Measurements from ENCODE around the gene ADGRB3.

Gene ADGRB3

GRCh38 chr6:68990317-68990716 lies 355.2 kb downstream of the ADGRB3 start:
- no peaks in the 10 kb centered on the region for H3K9me2 ChIP-seq (replicated peaks; ENCODE audit: insufficient read depth, low read length)
- TF ChIP-seq EZH2phosphoT487 (IDR thresholded peaks at IDR 0.05; ENCODE audit: low read length) (no peak), EZH2 (optimal IDR thresholded peaks at IDR 0.05; ENCODE audit: low read depth, low read length) (no peak), CTCF (IDR thresholded peaks at IDR 0.05; ENCODE audit: low read length) (no peak)
- no peak overlapping the region for H3K27ac ChIP-seq (ENCODE audit: low read length)
- no peak for DNase-seq
- no peaks in the 10 kb centered on the region for H3K79me2 ChIP-seq (ENCODE audit: low read length)
- no peaks in the 10 kb centered on the region for H3F3A ChIP-seq (ENCODE audit: insufficient read depth, low read length)
- H3K4me3 ChIP-seq (ENCODE audit: low read length): no peak overlapping the region
- no peak overlapping the region for H3K9ac ChIP-seq (ENCODE audit: low read length)
- H4K20me1 ChIP-seq (ENCODE audit: insufficient read depth, low read length): no peaks in the 10 kb centered on the region
- no peaks in the 10 kb centered on the region for H3K36me3 ChIP-seq (replicated peaks; ENCODE audit: insufficient read depth, low read length)
- H3K27me3 ChIP-seq (replicated peaks; ENCODE audit: insufficient read depth, low read length): no peaks in the 10 kb centered on the region
- no peaks in the 10 kb centered on the region for H3K4me1 ChIP-seq (ENCODE audit: low read length)
- H3K4me2 ChIP-seq (ENCODE audit: low read depth, low read length): no peak overlapping the region
- H2AFZ ChIP-seq (ENCODE audit: low read length): no peak overlapping the region
- H3K9me3 ChIP-seq (replicated peaks; ENCODE audit: insufficient read depth, low read length): no peaks in the 10 kb centered on the region

GRCh38 chr6:68993911-68994310 lies 358.8 kb downstream of the ADGRB3 start:
- Histone ChIP-seq H3K4me1 (ENCODE audit: low read length) (no peaks in the 10 kb centered on the region), H4K20me1 (ENCODE audit: insufficient read depth, low read length) (no peaks in the 10 kb centered on the region), H3F3A (ENCODE audit: insufficient read depth, low read length) (no peaks in the 10 kb centered on the region), H3K79me2 (ENCODE audit: low read length) (no peaks in the 10 kb centered on the region), H3K4me2 (ENCODE audit: low read depth, low read length) (no peak overlapping the region), H3K9ac (ENCODE audit: low read length) (no peak overlapping the region), H3K4me3 (ENCODE audit: low read length) (no peak overlapping the region), H3K9me2 (replicated peaks; ENCODE audit: insufficient read depth, low read length) (no peaks in the 10 kb centered on the region), H3K27me3 (replicated peaks; ENCODE audit: insufficient read depth, low read length) (no peaks in the 10 kb centered on the region), H3K9me3 (replicated peaks; ENCODE audit: insufficient read depth, low read length) (no peaks in the 10 kb centered on the region), H3K36me3 (replicated peaks; ENCODE audit: insufficient read depth, low read length) (no peaks in the 10 kb centered on the region), H2AFZ (ENCODE audit: low read length) (no peak overlapping the region), H3K27ac (ENCODE audit: low read length) (no peak overlapping the region)
- no peak for TF ChIP-seq CTCF (IDR thresholded peaks at IDR 0.05; ENCODE audit: low read length)
- no peak for TF ChIP-seq EZH2phosphoT487 (IDR thresholded peaks at IDR 0.05; ENCODE audit: low read length)
- TF ChIP-seq EZH2 (optimal IDR thresholded peaks at IDR 0.05; ENCODE audit: low read depth, low read length): no peak
- DNase-seq: no peak

GRCh38 chr6:68994521-68994920 lies 359.4 kb downstream of the ADGRB3 start:
- H3K79me2 ChIP-seq (ENCODE audit: low read length): no peaks in the 10 kb centered on the region
- H3K9me3 ChIP-seq (replicated peaks; ENCODE audit: insufficient read depth, low read length): no peaks in the 10 kb centered on the region
- no peak for DNase-seq
- H3K4me1 ChIP-seq (ENCODE audit: low read length): no peaks in the 10 kb centered on the region
- no peaks in the 10 kb centered on the region for H3F3A ChIP-seq (ENCODE audit: insufficient read depth, low read length)
- H3K9ac ChIP-seq (ENCODE audit: low read length): no peak overlapping the region
- no peaks in the 10 kb centered on the region for H3K9me2 ChIP-seq (replicated peaks; ENCODE audit: insufficient read depth, low read length)
- H3K4me2 ChIP-seq (ENCODE audit: low read depth, low read length): no peak overlapping the region
- TF ChIP-seq EZH2 (optimal IDR thresholded peaks at IDR 0.05; ENCODE audit: low read depth, low read length) (no peak), CTCF (IDR thresholded peaks at IDR 0.05; ENCODE audit: low read length) (no peak), EZH2phosphoT487 (IDR thresholded peaks at IDR 0.05; ENCODE audit: low read length) (no peak)
- H3K36me3 ChIP-seq (replicated peaks; ENCODE audit: insufficient read depth, low read length): no peaks in the 10 kb centered on the region
- no peak overlapping the region for H2AFZ ChIP-seq (ENCODE audit: low read length)
- H4K20me1 ChIP-seq (ENCODE audit: insufficient read depth, low read length): no peaks in the 10 kb centered on the region
- no peak overlapping the region for H3K27ac ChIP-seq (ENCODE audit: low read length)
- H3K27me3 ChIP-seq (replicated peaks; ENCODE audit: insufficient read depth, low read length): no peaks in the 10 kb centered on the region
- H3K4me3 ChIP-seq (ENCODE audit: low read length): no peak overlapping the region
